DMS53 treated with DMSO at 0.1 percent for 48 hours (cell line): ENCODE results near the gene STK11.
"Not testable (repeated sequence)": the region's sequence is repeated elsewhere in the genome, so short reads cannot be mapped to it uniquely, and the experiment has no call there.

ENCODE experiments used
- DNase-seq: peaks from one replicate; lab custom pipeline; 2025; ENCODE audit not compliant: unreplicated experiment; lab: John Stamatoyannopoulos, UW

STK11 gene

GRCh38 chr19:1168572-1169410, 36.8 kb upstream of the STK11 start:
- DNase-seq: no peak

DNA sequence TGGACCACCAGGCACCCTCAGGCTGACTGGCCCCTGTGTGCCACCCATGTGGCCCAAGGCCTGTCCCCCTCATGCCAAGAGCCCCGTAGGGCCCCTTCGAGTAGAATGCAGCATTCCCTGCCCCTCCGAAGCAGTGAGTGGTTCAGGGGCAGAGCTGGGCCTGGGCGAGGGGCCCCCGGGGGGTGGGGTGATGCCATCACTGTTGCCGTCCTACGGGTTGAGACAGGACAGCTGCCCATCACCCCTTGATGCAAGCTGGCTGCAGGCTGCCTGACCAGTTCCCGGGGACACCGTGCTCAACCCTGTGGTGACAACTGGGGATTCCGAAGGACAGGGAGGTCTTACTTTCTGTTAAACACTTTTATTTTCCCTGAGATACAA, 36.2 kb upstream of the STK11 start:
- no peak for DNase-seq

DNA sequence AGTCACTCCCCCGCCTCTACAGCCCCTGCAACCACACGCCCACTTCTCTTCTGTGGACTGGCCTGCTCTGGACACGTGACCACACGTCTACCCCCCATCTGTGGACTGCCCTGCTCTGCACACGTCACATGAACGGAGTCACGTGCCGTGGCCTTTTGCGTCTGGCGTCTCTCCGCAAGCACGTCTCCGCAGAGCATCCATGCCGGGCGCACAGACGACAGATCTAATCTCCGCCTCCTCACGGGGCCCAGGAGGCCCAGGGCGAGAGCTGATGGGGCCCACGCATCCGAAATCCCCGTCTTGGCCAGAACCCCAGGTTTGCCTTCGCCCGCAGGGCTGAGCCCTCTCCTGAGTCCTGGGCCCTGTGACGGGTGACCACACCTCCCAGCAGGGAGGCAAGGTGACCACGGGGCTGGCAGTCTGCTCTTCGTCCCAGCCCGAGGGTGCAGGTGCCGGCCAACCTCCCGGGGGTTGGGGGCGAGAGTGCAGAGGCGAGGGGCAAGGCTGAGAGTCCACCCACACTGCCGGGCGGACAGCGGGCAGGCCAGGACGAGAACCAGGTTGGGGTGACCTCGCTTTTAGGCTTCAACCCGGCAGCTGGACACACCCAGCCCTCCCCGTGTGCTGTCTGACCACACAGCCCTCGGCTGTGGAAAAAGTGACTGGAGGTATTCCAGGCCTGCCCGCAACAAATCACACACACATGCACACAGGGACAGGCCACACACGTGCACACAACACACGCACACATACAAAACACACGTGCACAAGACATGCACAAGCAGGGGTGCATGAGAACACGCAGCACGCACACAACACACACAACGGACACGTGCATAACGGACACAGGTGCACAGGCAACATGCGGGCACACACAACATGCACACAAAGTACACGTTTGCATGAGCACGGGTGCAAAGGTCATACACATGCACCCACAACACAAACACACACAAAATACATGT, 35.4 kb upstream of the STK11 start:
- DNase-seq: no peak

- DNase-seq: no peak
Measured at GRCh38 chr19:1170938-1171754, 34.4 kb upstream of the STK11 start.

GRCh38 chr19:1171755-1172352, 33.7 kb upstream of the STK11 start:
- DNase-seq: no peak

DNA sequence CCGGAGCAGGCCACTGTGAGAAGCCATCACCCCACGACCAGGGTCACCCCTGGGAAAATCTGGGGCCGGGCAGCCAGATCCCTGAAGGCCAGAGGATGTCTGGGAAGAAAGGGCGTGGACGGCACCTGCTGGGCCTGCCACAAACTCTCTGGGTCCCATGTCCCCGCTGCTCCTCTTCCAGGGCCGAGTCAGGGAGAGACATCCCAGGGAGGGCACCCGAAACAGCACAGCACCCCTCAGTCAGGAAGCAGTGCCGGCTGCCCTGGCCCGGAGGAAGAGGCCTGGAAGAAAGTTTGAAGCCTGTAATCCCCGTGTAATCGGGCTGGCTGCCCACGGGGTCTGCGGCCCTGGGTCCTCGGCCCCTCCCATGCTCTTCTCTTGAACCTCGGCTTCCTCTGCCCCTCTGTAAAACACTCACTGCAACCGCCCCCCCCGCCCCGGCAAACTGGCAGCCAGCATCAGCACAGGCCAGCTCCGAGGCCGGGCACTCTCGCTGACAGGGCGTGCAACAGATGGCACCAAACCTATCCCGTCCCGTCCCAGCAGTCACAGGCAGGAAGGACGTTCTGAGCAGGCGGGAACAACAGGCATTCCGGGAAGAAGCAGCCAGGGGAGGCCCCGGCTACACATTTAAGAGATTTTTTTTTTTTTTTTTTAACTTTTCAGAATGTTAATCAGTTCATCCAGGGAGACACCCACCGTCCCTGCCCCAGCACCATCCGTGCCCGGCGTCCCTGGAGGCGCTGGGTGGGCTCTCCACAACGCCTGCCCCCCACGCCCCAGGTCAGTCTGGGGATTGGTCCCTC, 33.0 kb upstream of the STK11 start:
- no peak for DNase-seq

DNA sequence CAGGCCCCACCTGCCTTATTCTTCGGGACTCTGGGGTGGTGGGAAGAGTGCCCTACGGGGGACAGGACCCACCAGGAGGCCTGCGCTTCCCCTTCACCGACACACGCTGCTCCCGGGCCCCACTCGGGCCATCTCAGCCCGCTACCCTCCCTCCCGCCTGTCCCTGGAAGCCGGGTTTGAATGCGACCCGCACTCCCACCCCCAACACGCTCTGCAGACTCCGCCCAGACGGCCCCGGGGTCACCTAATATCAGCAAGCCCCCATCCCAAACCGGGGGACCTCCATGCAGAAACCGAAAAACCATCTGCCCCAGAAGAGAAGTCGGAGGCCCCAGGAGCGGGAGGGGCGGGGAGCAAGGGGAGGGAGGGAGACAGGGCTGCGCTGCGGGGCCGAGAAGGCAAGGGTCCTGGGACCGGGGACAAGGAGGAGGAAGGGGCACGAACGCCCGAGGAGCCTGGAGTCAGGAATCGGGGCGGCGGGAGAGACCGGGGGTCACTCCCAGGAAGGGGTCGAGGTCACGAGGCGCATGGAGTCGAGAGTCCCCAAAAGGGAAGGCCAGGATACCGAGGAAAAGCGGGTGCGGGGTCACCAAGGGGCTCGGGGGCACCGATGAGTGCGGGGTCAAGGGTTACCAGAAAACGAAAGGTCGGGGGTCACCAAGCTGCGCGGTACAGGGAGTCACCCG, 32.3 kb upstream of the STK11 start:
- DNase-seq: no peak

- DNase-seq: peak; percentile 34
Measured at GRCh38 chr19:1173845-1174809, 31.5 kb upstream of the STK11 start, which contains the start of gene SBNO2. Gene SBNO2 (minus strand): TSS chr19:1174268. CDS start chr19:1154276, 19,992 bp downstream.

- DNase-seq: no peak
Measured at GRCh38 chr19:1177322-1178114, 28.1 kb upstream of the STK11 start.

- peak; percentile 50 for DNase-seq
Measured at GRCh38 chr19:1181606-1182005, 24.0 kb upstream of the STK11 start.

- no peak for DNase-seq
Measured at GRCh38 chr19:1182068-1182467, 23.5 kb upstream of the STK11 start.

DNA sequence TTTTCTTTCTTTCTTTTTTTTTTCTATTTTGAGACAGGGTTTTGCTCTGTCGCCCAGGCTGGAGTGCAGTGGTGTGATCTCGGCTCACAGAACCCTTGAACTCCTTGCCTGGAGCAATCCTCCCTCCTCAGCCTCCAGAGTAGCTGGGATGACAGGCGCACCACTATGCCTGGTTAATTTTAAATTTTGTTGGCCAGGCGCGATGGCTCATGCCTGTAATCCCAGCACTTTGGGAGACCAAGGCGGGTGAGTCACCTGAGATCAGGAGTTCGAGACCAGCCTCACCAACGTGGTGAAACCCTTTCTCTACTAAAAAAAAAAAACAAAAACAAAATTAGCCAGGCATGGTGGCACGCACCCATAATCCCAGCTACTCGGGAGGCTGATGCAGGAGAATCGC, 22.9 kb upstream of the STK11 start:
- DNase-seq: no peak

DNA sequence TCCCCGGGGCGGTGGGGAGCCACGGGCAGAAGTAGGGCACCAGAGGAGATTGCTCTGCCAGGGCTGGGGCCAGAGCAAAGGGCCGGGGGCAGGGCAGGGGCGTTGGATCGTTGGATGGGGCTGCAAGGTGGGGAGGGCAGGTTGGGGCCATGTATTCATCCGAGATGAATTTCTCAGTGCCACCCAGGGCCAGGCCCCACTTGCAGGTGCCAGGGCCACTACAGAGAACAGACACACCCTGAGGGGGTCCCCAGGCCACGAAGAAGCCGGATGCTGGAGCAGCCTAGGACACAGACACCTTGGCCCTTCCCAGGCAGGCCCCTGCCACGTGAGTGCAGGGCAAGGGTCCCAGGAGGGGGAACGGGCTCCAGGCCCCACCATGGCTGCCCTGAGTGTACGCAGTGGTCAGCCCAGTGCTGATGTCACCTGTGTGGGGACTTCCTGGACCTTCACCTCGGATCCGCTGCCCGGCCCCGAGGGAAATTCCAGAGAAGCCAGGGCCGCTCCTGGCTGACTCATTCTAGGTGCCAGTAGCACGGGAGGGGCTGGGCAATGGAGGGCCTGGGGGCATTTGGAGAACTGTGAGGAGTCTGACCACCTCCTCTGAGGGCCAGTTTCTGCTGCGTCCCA, 21.9 kb upstream of the STK11 start:
- DNase-seq: no peak

DNA sequence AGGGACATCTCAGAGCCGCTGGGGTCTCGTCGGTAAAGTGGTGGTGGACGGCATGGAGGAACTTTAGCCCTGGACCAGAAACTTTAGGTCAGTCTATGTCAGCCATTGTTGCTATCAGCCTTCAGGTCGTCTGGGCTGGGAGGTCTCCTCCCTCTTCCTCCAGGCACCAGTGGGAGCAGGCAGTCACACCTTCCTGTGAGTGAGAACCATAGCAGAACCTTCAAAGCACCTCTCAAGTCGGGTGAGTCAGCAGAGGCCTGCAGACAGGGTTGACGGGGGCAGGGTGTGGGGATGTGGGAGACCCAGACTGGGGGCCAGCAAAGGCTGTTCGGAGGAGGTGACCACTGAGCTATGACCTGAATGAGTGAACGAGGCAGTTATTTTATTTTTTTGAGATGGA, 16.2 kb upstream of the STK11 start:
- DNase-seq: no peak

- DNase-seq: no peak
Measured at GRCh38 chr19:1199531-1199930, 6.0 kb upstream of the STK11 start.

- DNase-seq: not testable (repeated sequence)
Measured at GRCh38 chr19:1200614-1201013, 5.0 kb upstream of the STK11 start.
